SIG-M5 (cell line): Measurements from ENCODE around the gene APBA2.

Experiments used
- DNase-seq: peaks from one replicate; lab custom pipeline; 2025; lab: John Stamatoyannopoulos, UW

APBA2 gene

GRCh38 chr15:28957606-28958498 is 72.1 kb downstream of the APBA2 start:
- no peak for DNase-seq

GRCh38 chr15:28959326-28959725 is 73.6 kb downstream of the APBA2 start:
- no peak for DNase-seq

GRCh38 chr15:28960979-28961378 is 75.2 kb downstream of the APBA2 start:
- no peak for DNase-seq

- no peak for DNase-seq
Measured at GRCh38 chr15:28961391-28961790, 75.6 kb downstream of the APBA2 start.

- DNase-seq: no peak
Measured at GRCh38 chr15:28962851-28963710, 77.3 kb downstream of the APBA2 start.

GRCh38 chr15:28963711-28964081 is 77.9 kb downstream of the APBA2 start:
- no peak for DNase-seq

GRCh38 chr15:28964098-28964497 is 78.3 kb downstream of the APBA2 start:
- no peak for DNase-seq

GRCh38 chr15:28967066-28967465 is 81.3 kb downstream of the APBA2 start:
- DNase-seq: no peak

- no peak for DNase-seq
Measured at GRCh38 chr15:28967990-28968389, 82.2 kb downstream of the APBA2 start.

GRCh38 chr15:28969511-28970085 is 83.8 kb downstream of the APBA2 start:
- DNase-seq: no peak

- no peak for DNase-seq
Measured at GRCh38 chr15:28974142-28974541, 88.4 kb downstream of the APBA2 start.

- no peak for DNase-seq
Measured at GRCh38 chr15:28975766-28976179, 90.0 kb downstream of the APBA2 start.

GRCh38 chr15:28977377-28978010 is 91.7 kb downstream of the APBA2 start:
- DNase-seq: no peak

- DNase-seq: no peak
Measured at GRCh38 chr15:28978011-28978378, 92.2 kb downstream of the APBA2 start.

- DNase-seq: no peak
Measured at GRCh38 chr15:28978661-28979060, 92.9 kb downstream of the APBA2 start.

- no peak for DNase-seq
Measured at GRCh38 chr15:28979208-28979841, 93.6 kb downstream of the APBA2 start.

GRCh38 chr15:28980709-28981350 is 95.1 kb downstream of the APBA2 start:
- no peak for DNase-seq

GRCh38 chr15:28981351-28981720 is 95.6 kb downstream of the APBA2 start:
- no peak for DNase-seq

- DNase-seq: no peak
Measured at GRCh38 chr15:28981921-28982320, 96.1 kb downstream of the APBA2 start.

GRCh38 chr15:28982886-28983285 is 97.1 kb downstream of the APBA2 start:
- DNase-seq: no peak
